C4-2B (cell line): ENCODE data around the gene PIAS4.

ENCODE experiments used
- H3K27ac ChIP-seq: fragments of 450-650 bp; 2 replicates; pipeline ENCODE4 v1.5.1; 2017
- ZFX ChIP-seq: fragments of 450-650 bp; IDR thresholded peaks from 2 replicates; pipeline ENCODE4 v1.6.1; 2017
- TF ChIP-seq, protein P1 (sequence below): fragments of 450-650 bp; conservative IDR thresholded peaks from 2 replicates; pipeline ENCODE4 v1.5.1; 2017; ENCODE audit warnings: mild to moderate bottlenecking

PIAS4 gene

DNA sequence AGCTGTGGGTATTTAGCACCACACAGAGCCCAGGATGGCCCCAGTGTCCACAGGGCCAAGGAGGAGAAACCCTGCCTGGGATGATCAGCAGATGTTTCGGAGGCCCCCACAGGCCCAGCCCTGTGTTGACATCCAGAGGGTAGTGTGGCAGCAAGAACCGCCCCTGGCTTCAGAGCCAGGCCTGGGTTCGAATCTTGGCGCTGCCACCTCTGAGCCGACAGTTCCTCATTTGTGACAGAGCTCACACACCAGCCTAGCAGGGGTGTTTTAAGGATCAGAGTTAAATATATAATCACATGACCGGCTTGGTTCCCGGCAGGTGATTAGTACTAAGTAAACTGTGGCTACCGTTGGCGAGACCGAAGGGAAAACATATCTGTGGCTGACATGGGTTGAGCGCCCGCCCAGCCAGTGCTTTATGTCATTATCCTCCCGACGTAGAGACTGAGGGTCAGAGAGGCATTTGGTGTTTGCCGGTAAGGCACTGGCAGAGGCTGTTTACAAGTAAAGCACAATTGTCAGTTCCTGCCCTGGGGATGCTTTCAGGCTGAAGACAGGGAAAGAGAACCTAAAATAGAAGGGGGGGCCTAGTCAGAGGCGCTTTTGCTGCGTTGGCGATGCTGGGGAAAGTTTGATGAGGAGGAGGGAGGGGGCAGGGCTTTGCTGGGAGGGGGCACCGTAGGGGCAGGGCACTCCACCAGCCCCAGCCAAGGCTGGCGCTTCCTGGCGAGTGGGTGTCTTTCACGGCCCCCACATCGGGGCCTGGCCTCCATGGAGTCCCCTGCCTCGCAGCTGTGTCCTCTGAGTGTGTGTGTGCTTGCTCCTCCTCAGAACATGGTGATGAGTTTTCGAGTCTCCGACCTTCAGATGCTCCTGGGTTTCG lies 4.8 kb downstream of the PIAS4 start:
- H3K27ac ChIP-seq = no peak overlapping the region
- TF ChIP-seq, protein P1, sequence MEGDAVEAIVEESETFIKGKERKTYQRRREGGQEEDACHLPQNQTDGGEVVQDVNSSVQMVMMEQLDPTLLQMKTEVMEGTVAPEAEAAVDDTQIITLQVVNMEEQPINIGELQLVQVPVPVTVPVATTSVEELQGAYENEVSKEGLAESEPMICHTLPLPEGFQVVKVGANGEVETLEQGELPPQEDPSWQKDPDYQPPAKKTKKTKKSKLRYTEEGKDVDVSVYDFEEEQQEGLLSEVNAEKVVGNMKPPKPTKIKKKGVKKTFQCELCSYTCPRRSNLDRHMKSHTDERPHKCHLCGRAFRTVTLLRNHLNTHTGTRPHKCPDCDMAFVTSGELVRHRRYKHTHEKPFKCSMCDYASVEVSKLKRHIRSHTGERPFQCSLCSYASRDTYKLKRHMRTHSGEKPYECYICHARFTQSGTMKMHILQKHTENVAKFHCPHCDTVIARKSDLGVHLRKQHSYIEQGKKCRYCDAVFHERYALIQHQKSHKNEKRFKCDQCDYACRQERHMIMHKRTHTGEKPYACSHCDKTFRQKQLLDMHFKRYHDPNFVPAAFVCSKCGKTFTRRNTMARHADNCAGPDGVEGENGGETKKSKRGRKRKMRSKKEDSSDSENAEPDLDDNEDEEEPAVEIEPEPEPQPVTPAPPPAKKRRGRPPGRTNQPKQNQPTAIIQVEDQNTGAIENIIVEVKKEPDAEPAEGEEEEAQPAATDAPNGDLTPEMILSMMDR = no peak
- no peak for TF ChIP-seq ZFX

DNA sequence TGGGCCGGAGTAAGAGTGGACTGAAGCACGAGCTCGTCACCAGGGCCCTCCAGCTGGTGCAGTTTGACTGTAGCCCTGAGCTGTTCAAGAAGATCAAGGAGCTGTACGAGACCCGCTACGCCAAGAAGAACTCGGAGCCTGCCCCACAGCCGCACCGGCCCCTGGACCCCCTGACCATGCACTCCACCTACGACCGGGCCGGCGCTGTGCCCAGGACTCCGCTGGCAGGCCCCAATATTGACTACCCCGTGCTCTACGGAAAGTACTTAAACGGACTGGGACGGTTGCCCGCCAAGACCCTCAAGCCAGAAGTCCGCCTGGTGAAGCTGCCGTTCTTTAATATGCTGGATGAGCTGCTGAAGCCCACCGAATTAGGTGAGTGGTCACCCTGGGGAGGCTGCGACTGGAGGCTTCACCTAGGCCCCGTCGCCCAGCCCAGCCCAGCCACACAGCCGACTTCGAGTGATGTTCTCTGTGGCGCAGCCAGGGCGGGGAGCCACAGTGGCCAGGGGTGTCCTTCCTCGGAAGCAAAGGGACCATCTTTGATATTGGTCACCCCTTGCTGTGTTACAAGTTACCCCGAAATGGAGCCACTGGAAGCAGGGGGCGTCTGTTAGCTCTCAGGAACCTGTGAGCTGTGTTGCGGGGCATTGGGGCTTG lies 5.6 kb downstream of the PIAS4 start:
- no peak for TF ChIP-seq ZFX
- TF ChIP-seq, protein P1 = no peak
- no peak overlapping the region for H3K27ac ChIP-seq

DNA sequence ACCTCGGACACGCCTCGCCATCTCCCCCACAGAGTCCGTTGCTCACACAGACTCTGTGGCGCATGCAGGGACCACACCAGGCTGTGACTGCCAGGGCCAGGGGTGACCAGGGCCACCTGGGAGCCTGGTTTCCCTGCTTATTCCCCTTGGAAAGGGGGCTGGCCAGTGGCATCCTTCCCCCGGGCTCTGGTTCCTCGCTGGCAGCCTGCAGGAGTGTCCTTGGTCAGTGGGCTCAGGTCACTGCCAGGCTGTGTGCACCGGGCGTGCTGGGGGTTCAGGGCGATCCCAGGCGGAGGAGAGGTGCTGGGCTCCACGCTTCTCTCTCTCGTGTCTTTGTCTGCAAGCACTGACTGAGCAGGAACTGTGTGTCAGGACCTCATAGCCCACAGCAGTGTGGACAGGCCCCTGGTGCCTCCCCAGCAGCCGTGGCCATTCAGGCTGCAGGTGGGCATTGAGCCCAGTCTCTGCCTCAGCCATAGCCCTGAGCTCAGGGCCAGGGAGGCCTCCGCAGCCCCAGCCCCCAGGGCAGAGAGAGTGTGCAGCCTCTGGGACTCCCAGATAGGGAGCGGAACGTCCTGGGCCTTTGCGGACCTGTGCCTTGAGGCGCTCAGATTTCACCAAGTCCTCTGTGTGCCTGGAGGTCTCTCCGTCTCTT lies 6.5 kb downstream of the PIAS4 start:
- no peak overlapping the region for H3K27ac ChIP-seq
- no peak for TF ChIP-seq ZFX
- TF ChIP-seq, protein P1 = no peak

DNA sequence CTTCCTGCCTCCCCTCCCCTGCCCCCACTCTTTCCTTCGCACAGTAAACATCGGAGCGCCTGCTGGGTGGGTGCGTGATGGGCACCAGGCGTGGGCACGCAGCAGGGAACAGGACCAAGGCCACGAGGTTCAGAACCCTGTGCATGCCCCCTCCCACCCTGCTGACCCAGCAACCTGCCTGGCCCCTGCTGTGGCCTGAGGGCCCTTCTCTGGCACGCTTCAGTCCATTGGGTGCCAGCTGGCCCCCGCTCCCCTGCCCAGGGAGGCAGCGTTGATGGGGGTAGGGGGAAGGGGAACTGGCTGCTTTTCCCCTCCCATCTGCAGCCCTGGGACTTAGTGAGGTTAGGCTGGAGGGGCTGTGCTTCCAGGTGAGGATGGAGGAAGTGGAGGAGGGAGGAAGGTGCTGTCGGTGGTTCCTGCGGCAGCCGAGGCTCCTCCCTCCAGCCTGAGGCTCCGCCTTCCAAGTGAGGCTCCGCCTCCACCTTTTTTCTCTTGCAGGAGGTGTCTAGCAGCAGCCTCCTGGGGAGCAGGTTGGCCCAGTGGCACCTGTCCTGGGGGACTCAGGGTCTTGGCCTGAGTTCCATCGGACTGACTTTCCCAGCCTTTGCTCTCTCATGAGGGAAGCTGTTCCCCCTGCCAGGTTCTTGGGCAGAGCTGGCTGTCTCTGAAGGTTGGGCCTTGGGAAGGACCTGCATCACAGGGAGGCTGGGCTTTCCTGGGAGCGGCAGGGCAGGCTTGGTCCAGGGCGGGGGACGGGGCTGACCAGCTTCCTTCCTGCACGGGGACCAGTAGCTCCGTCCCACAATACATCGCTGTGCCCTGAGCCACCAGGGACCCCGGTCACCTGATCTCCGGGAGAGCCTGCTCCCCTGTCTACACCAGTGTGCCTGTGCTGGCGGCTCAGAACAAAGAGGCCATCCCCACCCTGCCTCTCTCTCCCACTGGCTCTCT lies 7.3 kb downstream of the PIAS4 start:
- TF ChIP-seq ZFX = no peak
- TF ChIP-seq, protein P1 = no peak
- no peak overlapping the region for H3K27ac ChIP-seq

DNA sequence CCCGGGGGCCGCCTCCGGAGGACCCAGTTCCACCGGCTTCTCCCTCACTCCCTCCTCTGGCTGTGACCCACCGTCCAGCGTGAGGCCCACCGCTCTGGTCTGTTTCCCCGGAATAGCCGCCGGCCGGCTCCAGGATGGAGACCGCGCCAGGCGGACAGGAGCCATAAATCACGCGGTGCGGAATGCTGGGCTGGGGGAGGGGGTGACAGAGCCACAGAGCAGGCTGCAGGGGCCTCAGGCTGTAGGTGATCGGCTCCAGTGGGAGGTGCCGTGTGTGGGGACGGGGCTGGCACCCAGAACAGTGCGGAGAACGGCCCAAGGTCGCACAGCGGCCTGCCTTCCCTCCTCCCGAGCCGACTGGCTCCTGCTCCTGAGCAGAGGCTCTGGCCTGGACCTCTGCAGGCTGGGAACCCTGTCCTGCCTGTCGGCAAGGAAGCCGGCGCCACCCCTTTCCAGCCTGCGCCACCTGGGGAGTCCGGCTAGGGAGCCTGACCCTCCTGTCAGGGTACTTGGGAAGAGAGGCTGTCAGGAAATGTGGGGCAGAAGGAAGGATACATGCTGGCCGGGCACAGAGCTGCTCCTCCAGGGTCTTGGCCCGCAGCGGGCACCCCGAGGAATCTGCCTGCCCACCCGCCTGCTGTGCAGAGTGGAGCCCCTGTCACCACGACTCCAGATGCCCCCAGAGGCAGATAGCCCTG lies 8.3 kb downstream of the PIAS4 start:
- TF ChIP-seq, protein P1 = no peak
- TF ChIP-seq ZFX = no peak
- no peak overlapping the region for H3K27ac ChIP-seq

DNA sequence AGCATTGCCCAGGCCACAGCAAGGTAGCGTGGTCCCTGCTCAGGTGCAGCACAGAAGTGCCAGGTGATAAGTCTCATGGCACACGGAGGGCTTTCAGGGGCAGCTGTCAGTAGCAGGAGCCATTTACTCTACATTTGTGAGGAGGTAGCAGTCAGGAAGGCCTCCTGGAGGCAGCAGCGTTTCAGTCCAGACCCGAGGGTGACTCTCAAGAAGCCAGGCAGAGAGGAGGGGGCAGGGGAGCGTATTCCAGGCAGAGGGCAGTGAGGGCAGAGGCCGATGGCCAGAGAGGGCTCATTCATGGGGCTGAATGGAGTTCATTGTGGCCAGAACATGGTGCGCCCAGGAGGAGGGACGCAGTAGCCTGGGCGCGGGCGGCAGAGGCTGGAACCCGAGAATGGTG lies 8.9 kb downstream of the PIAS4 start:
- no peak overlapping the region for H3K27ac ChIP-seq
- TF ChIP-seq, protein P1 = no peak
- TF ChIP-seq ZFX = no peak
